Dermis microvascular lymphatic vessel endothelial cell (primary cell): ENCODE results near the gene GHRL. TPM values are rescaled to one million over a fixed set of nuclear protein-coding genes. Genes with fewer than 3 reads are reported as not detected.
"Not testable (repeated sequence)": the region's sequence is repeated elsewhere in the genome, so short reads cannot be mapped to it uniquely, and the experiment has no call there.

ENCODE experiments used
- DNase-seq, 2 donors: peaks; one replicate each; pipeline versions ENCODE4 v3.0.0 to v3.0.0-alpha.2; 2010; ENCODE audit warnings: low read depth in 2 of 2
- total RNA-seq: library from RNA; depleted of rRNA; stranded (reverse); fragments of >200 nt; gene quantifications from 2 replicates; pipeline ENCODE4 v1.2.1, GENCODE V29; 2014

The GHRL gene
- total RNA-seq, 1 donor from 2014 or later: 0.39 TPM

- no peak for DNase-seq
Observed at GRCh38 chr3:10299175-10299574, 6.4 kb upstream of the GHRL start.

GRCh38 chr3:10298064-10298463, 5.3 kb upstream of the GHRL start:
- DNase-seq: not testable (repeated sequence)

GRCh38 chr3:10294030-10294586, 1.4 kb upstream of the GHRL start:
- DNase-seq: no peak

GRCh38 chr3:10291641-10292040, 1.1 kb downstream of the GHRL start:
- no peak for DNase-seq

GRCh38 chr3:10290481-10291176, 2.1 kb downstream of the GHRL start:
- no peak for DNase-seq

- DNase-seq: no peak
Observed at GRCh38 chr3:10289787-10290355, 2.9 kb downstream of the GHRL start.

- no peak for DNase-seq
Observed at GRCh38 chr3:10289077-10289476, 3.7 kb downstream of the GHRL start.

GRCh38 chr3:10288575-10288960, 4.2 kb downstream of the GHRL start:
- DNase-seq: no peak

GRCh38 chr3:10287936-10288574, 4.7 kb downstream of the GHRL start:
- no peak for DNase-seq

GRCh38 chr3:10286596-10287295, 6.0 kb downstream of the GHRL start:
- peak; percentile 58 to 89 for DNase-seq

- DNase-seq: no peak
Observed at GRCh38 chr3:10286133-10286524, 6.6 kb downstream of the GHRL start.

- no peak for DNase-seq
Observed at GRCh38 chr3:10285272-10286132, 7.2 kb downstream of the GHRL start.

- no peak for DNase-seq
Observed at GRCh38 chr3:10284496-10284895, 8.3 kb downstream of the GHRL start.

- DNase-seq: no peak
Observed at GRCh38 chr3:10283638-10284037, 9.1 kb downstream of the GHRL start.

GRCh38 chr3:10281951-10282350, 10.8 kb downstream of the GHRL start:
- DNase-seq: no peak

- no peak for DNase-seq
Observed at GRCh38 chr3:10280571-10280970, 12.2 kb downstream of the GHRL start.

GRCh38 chr3:10280177-10280529, 12.6 kb downstream of the GHRL start:
- peak in 1 of 2 donors; percentile 26 for DNase-seq

- DNase-seq: no peak
Observed at GRCh38 chr3:10279384-10280176, 13.2 kb downstream of the GHRL start.

GRCh38 chr3:10278501-10278900, 14.2 kb downstream of the GHRL start:
- no peak for DNase-seq

- no peak for DNase-seq
Observed at GRCh38 chr3:10277115-10277625, 15.6 kb downstream of the GHRL start.
